H1 (cell line): ENCODE measurements around the gene ADIPOQ. TPM values are rescaled to one million over a fixed set of nuclear protein-coding genes. Genes with fewer than 3 reads are reported as not detected.
"Not testable (repeated sequence)": the region's sequence is repeated elsewhere in the genome, so short reads cannot be mapped to it uniquely, and the experiment has no call there.

Experiments used
- CTCF ChIA-PET: fragments of 300-600 bp; sonication (Branson Sonifier 250); formaldehyde crosslinking; loops from one replicate; lab custom pipeline; 2021; ENCODE audit not compliant: partially characterized antibody; lab: Charles Lee
- POLR2A ChIA-PET: fragments of 300-600 bp; sonication (Branson Sonifier 250); formaldehyde crosslinking; loops from one replicate; lab custom pipeline; 2021; ENCODE audit warnings: inconsistent platforms; ENCODE audit not compliant: partially characterized antibody; lab: Charles Lee
- DNase-seq, 2 experiments: peaks; one replicate each; pipeline versions ENCODE4 v3.0.0 to v3.0.0-alpha.2; 2010 to 2022; ENCODE audit warnings: low spot score in 2 of 2, low read depth in 1 of 2, mixed read lengths in 1 of 2
- FAIRE-seq: peaks from 2 replicates; lab custom pipeline; 2011; peaks lifted over from hg19 to GRCh38; lab: Jason Lieb, UNC
- H2AFZ ChIP-seq: 2 replicates; pipeline ENCODE4 v1.8.1; 2012; ENCODE audit warnings: low read length, inconsistent platforms
- H2AK5ac ChIP-seq: 2 replicates; pipeline ENCODE4 v1.6.1; 2013; ENCODE audit warnings: low read depth, low read length
- H2BK120ac ChIP-seq: replicated peaks from 2 replicates; pipeline ENCODE3; 2013; ENCODE audit warnings: low read depth, low read length, inconsistent platforms
- H2BK12ac ChIP-seq: 2 replicates; pipeline ENCODE4 v1.6.1; 2013; ENCODE audit warnings: low read depth, low read length
- H2BK15ac ChIP-seq: 2 replicates; pipeline ENCODE4 v1.6.1; 2013; ENCODE audit warnings: low read length
- H2BK20ac ChIP-seq: 2 replicates; pipeline ENCODE4 v1.6.1; 2013; ENCODE audit warnings: low read length
- H2BK5ac ChIP-seq: 2 replicates; pipeline ENCODE4 v1.6.1; 2013; ENCODE audit warnings: low read depth, low read length
- H3K14ac ChIP-seq: 2 replicates; pipeline ENCODE4 v1.6.1; 2013; ENCODE audit warnings: inconsistent platforms; ENCODE audit not compliant: insufficient read length
- H3K18ac ChIP-seq: 2 replicates; pipeline ENCODE4 v1.6.1; 2013; ENCODE audit warnings: low read length; ENCODE audit errors: extremely low read depth
- H3K23ac ChIP-seq: 2 replicates; pipeline ENCODE4 v1.6.1; 2013; ENCODE audit warnings: inconsistent platforms; ENCODE audit not compliant: insufficient read length
- H3K23me2 ChIP-seq: 2 replicates; pipeline ENCODE4 v1.6.1; 2013; ENCODE audit warnings: low read depth, low read length
- H3K27ac ChIP-seq: 2 replicates; pipeline ENCODE4 v1.6.1; 2011; ENCODE audit warnings: low read depth, low read length, inconsistent platforms
- H3K27me3 ChIP-seq, 4 experiments: replicated peaks in 1 of 4; 1 replicate in 1 of 4; 2 replicates in 3 of 4; pipeline versions ENCODE4 v1.6.1 to v1.8.1; 2011 to 2013; ENCODE audit warnings: low read length in 3 of 4, mild to moderate bottlenecking in 3 of 4, inconsistent platforms in 2 of 4, mixed read lengths in 2 of 4, moderate library complexity in 1 of 4; ENCODE audit not compliant: control insufficient read depth in 3 of 4, insufficient read depth in 3 of 4; ENCODE audit errors: extremely low read depth in 1 of 4
- H3K36me3 ChIP-seq, 4 experiments: 2 replicates each; pipeline versions ENCODE4 v1.6.1 to v1.8.1; 2011 to 2013; ENCODE audit warnings: mild to moderate bottlenecking in 4 of 4, low read length in 3 of 4, moderate library complexity in 2 of 4, control low read depth in 1 of 4, inconsistent platforms in 1 of 4; ENCODE audit not compliant: insufficient read depth in 4 of 4, control insufficient read depth in 2 of 4
- H3K4ac ChIP-seq: replicated peaks from 2 replicates; pipeline ENCODE3; 2013; ENCODE audit warnings: low read length, low read depth, mixed read lengths, inconsistent platforms; ENCODE audit not compliant: insufficient read length
- H3K4me1 ChIP-seq, 4 experiments: replicated peaks in 1 of 4; 1 replicate in 1 of 4; 2 replicates in 3 of 4; pipeline versions ENCODE4 v1.6.1 to v1.8.1; 2011 to 2013; ENCODE audit warnings: low read length in 3 of 4, inconsistent platforms in 2 of 4, mixed read lengths in 1 of 4; ENCODE audit not compliant: insufficient read depth in 4 of 4, control insufficient read depth in 3 of 4
- H3K4me2 ChIP-seq, 2 experiments: 2 replicates each; pipeline versions ENCODE4 v1.6.1 to v1.8.1; 2011 to 2013; ENCODE audit warnings: low read depth in 2 of 2, low read length in 2 of 2, control low read depth in 1 of 2, inconsistent platforms in 1 of 2, mild to moderate bottlenecking in 1 of 2; ENCODE audit not compliant: insufficient read depth in 1 of 2
- H3K4me3 ChIP-seq, 4 experiments: fragments of 200-600, 300-600 bp in 1 of 4; sonication (generic), shearing (Covaris generic), sonication (Bioruptor Twin) in 1 of 4; 2 replicates each; pipeline versions ENCODE4 v1.5.1 to v1.8.1; 2011 to 2016; ENCODE audit warnings: low read length in 4 of 4, low read depth in 3 of 4, control low read depth in 2 of 4, inconsistent platforms in 2 of 4, mild to moderate bottlenecking in 2 of 4, mixed read lengths in 1 of 4, moderate library complexity in 1 of 4; ENCODE audit not compliant: insufficient read depth in 2 of 4; ENCODE audit errors: extremely low read depth in 1 of 4
- H3K56ac ChIP-seq: replicated peaks from 2 replicates; pipeline ENCODE3; 2013; ENCODE audit warnings: low read depth, mild to moderate bottlenecking, mixed read lengths, low read length, inconsistent platforms; ENCODE audit not compliant: insufficient read length
- H3K79me1 ChIP-seq: 2 replicates; pipeline ENCODE4 v1.6.1; 2013; ENCODE audit warnings: low read depth, low read length, control low read depth
- H3K79me2 ChIP-seq, 2 experiments: 2 replicates each; pipeline versions ENCODE4 v1.6.1 to v1.8.1; 2012 to 2013; ENCODE audit warnings: low read length in 2 of 2, mild to moderate bottlenecking in 2 of 2, inconsistent platforms in 1 of 2; ENCODE audit not compliant: insufficient read depth in 2 of 2, control insufficient read depth in 1 of 2
- H3K9ac ChIP-seq, 4 experiments: replicated peaks in 1 of 4; 1 replicate in 1 of 4; 2 replicates in 3 of 4; pipeline versions ENCODE4 v1.6.1 to v1.8.1; 2011 to 2013; ENCODE audit warnings: low read depth in 3 of 4, low read length in 3 of 4, control low read depth in 2 of 4, mild to moderate bottlenecking in 2 of 4, moderate library complexity in 2 of 4, inconsistent platforms in 1 of 4; ENCODE audit errors: extremely low read depth in 1 of 4
- H3K9me3 ChIP-seq, 2 experiments: 2 replicates each; pipeline versions ENCODE4 v1.6.1 to v1.8.1; 2012 to 2013; ENCODE audit warnings: mild to moderate bottlenecking in 2 of 2, moderate library complexity in 2 of 2, control low read depth in 1 of 2, inconsistent platforms in 1 of 2, low read depth in 1 of 2, low read length in 1 of 2, mixed read lengths in 1 of 2; ENCODE audit not compliant: insufficient read depth in 2 of 2
- H4K20me1 ChIP-seq, 2 experiments: replicated peaks in 1 of 2; 2 replicates each; pipeline versions ENCODE3 to v1.8.1; 2011 to 2013; ENCODE audit warnings: inconsistent platforms in 2 of 2, low read length in 2 of 2, mild to moderate bottlenecking in 1 of 2; ENCODE audit not compliant: insufficient read depth in 2 of 2, control insufficient read depth in 1 of 2
- H4K5ac ChIP-seq: 2 replicates; pipeline ENCODE4 v1.6.1; 2013; ENCODE audit warnings: low read length, low read depth, mixed read lengths, inconsistent platforms; ENCODE audit not compliant: insufficient read length
- H4K8ac ChIP-seq: 2 replicates; pipeline ENCODE4 v1.8.0; 2013; ENCODE audit warnings: mild to moderate bottlenecking, moderate library complexity, low read length, inconsistent platforms; ENCODE audit not compliant: insufficient read depth; ENCODE audit errors: extremely low read depth
- H4K91ac ChIP-seq: replicated peaks from 2 replicates; pipeline ENCODE3; 2013; ENCODE audit warnings: low read length, mixed read lengths, inconsistent platforms; ENCODE audit not compliant: insufficient read length
- SIN3A ChIP-seq, 2 experiments: IDR thresholded peaks in 1 of 2; conservative IDR thresholded peaks in 1 of 2; 2 replicates each; pipeline ENCODE4 v1.6.1; 2011 to 2012; ENCODE audit warnings: low read length in 2 of 2, improper control_type of control experiment in 1 of 2, low read depth in 1 of 2, mild to moderate bottlenecking in 1 of 2
- SRF ChIP-seq: IDR thresholded peaks from 2 replicates; pipeline ENCODE4 v1.6.1; 2011; ENCODE audit warnings: mild to moderate bottlenecking, low read depth, low read length, moderate library complexity
- TAF7 ChIP-seq: optimal IDR thresholded peaks from 2 replicates; pipeline ENCODE3; 2011; ENCODE audit warnings: low read depth, mild to moderate bottlenecking, inconsistent platforms, low read length, moderate library complexity, borderline replicate concordance
- WGBS, 2 experiments: shearing (Covaris generic) in 1 of 2; methylation state at CpG; one replicate each; pipeline versions ENCODE4 v1.1.6 to v1.1.7; 2013 to 2015; ENCODE audit warnings: low lambda C conversion rate in 2 of 2, mixed read lengths in 2 of 2, inconsistent platforms in 1 of 2, low coverage in 1 of 2, missing lambda C conversion rate in 1 of 2; ENCODE audit not compliant: insufficient replicate concordance in 2 of 2, insufficient coverage in 1 of 2, insufficient read length in 1 of 2; ENCODE audit errors: extremely low coverage in 1 of 2, missing lambda C conversion rate in 1 of 2; 5-methylcytosine and 5-hydroxymethylcytosine counted together
- polyA plus RNA-seq, 7 experiments: library from polyadenylated mRNA; depleted of rRNA in 3 of 7; stranded (reverse) in 5 of 7; unstranded in 2 of 7; fragments of >200 nt in 5 of 7; fragments of 200-250 nt in 2 of 7; gene quantifications; 1 replicate in 5 of 7; 2 replicates in 1 of 7; 4 replicates in 1 of 7; pipeline versions ENCODE4 v1.2.1 to v1.2.3, GENCODE V29; 2011 to 2013; ENCODE audit warnings: missing spikeins in 2 of 7, mixed read lengths in 2 of 7
- total RNA-seq: library from RNA; stranded (reverse); fragmentation: NEBNext Ultra II Directional; extraction: Animal tissue kit (Norgen Biotek cat#: 25700); gene quantifications from 2 replicates; pipeline ENCODE4 v1.2.1, GENCODE V29; 2021
- TF ChIP-seq, protein P1 (sequence below): IDR thresholded peaks from 2 replicates; pipeline ENCODE4 v1.6.1; 2011; ENCODE audit warnings: low read depth, mild to moderate bottlenecking, low read length; ENCODE audit not compliant: insufficient read depth

ADIPOQ gene
- total and polyA plus RNA-seq, 2 of the 8 experiments (the other 6 are each of a cell fraction or from before 2014, with no cell fraction given), result not detected

GRCh38 chr3:186886202-186886981 is 43.9 kb downstream of the ADIPOQ start (continued):
- TF ChIP-seq, protein P1, sequence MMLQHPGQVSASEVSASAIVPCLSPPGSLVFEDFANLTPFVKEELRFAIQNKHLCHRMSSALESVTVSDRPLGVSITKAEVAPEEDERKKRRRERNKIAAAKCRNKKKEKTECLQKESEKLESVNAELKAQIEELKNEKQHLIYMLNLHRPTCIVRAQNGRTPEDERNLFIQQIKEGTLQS, result no peak
- TF ChIP-seq SRF (no peak), SIN3A (conservative IDR thresholded peaks at IDR 0.05 in 1 of 2, IDR thresholded peaks at IDR 0.05 in 1 of 2; ENCODE audit: low read depth in 1 of 2, low read length in 2 of 2) (no peak), TAF7 (no peak)

GRCh38 chr3:186887507-186887938 is 45.0 kb downstream of the ADIPOQ start:
- not testable (repeated sequence) for DNase-seq, H2BK12ac ChIP-seq

More at GRCh38 chr3:186887507-186887938, 45.0 kb downstream of the ADIPOQ start:
- H3K4me1 ChIP-seq, result peaks cover 0 to 16% (median 12%) of the 10 kb centered on the region in 4 experiments; a peak in 5 of 7 replicates
- H4K91ac ChIP-seq, FAIRE-seq, H3K23ac ChIP-seq, H3K9me3 ChIP-seq, H3K4me3 ChIP-seq, H3K23me2 ChIP-seq, H3K18ac ChIP-seq, H3K79me2 ChIP-seq, H3K36me3 ChIP-seq, H4K20me1 ChIP-seq, H4K8ac ChIP-seq, H3K9ac ChIP-seq, H2AK5ac ChIP-seq, H3K79me1 ChIP-seq, H3K4ac ChIP-seq, H4K5ac ChIP-seq, H3K27me3 ChIP-seq, H2BK15ac ChIP-seq, POLR2A ChIA-PET, H2BK120ac ChIP-seq, H3K27ac ChIP-seq, H2AFZ ChIP-seq, H3K56ac ChIP-seq, H3K4me2 ChIP-seq, H2BK5ac ChIP-seq, H2BK20ac ChIP-seq, H3K14ac ChIP-seq: not testable (repeated sequence)
- CTCF ChIA-PET, result interaction anchor here (1.0 kb wide), 1 partner anchor 42 kb away, joined by 3 read pairs; no protein-coding TSS in a partner anchor
- WGBS, 2 experiments, result no CpG with 5 or more reads among the region's 5 CpGs
